GM10266 (cell line): ENCODE results near the gene RASD1.

Experiments
- DNase-seq: peaks from one replicate; pipeline ENCODE4 v3.0.0; 2012; ENCODE audit errors: extremely low spot score
- TF ChIP-seq, protein P1 (sequence below): IDR thresholded peaks from 2 replicates; pipeline ENCODE4 v1.5.1; 2012; ENCODE audit warnings: mild to moderate bottlenecking, low read depth; ENCODE audit not compliant: control insufficient read depth, insufficient read depth; ENCODE audit errors: missing control alignments

Gene RASD1

DNA sequence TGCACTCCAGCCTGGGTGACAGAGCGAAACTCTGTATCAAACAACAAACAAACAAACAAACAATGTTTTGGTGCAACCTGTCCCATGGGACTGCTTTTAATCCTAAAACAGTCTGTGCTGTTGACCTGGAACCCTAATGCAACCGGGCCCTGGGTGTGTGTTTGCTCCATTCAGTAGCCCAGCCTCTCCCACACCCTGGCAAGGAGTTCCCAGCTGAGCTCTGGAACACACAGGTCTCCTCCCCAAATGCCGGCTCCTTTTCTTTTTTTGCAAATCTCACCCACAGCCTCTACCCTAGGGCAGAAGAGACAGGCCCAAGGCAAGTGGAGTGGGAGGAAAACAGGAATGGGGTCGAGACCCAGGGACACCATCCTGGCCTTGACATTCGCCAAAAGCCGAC, 29.8 kb upstream of the RASD1 start:
- TF ChIP-seq, protein P1, sequence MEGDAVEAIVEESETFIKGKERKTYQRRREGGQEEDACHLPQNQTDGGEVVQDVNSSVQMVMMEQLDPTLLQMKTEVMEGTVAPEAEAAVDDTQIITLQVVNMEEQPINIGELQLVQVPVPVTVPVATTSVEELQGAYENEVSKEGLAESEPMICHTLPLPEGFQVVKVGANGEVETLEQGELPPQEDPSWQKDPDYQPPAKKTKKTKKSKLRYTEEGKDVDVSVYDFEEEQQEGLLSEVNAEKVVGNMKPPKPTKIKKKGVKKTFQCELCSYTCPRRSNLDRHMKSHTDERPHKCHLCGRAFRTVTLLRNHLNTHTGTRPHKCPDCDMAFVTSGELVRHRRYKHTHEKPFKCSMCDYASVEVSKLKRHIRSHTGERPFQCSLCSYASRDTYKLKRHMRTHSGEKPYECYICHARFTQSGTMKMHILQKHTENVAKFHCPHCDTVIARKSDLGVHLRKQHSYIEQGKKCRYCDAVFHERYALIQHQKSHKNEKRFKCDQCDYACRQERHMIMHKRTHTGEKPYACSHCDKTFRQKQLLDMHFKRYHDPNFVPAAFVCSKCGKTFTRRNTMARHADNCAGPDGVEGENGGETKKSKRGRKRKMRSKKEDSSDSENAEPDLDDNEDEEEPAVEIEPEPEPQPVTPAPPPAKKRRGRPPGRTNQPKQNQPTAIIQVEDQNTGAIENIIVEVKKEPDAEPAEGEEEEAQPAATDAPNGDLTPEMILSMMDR, result no peak
- DNase-seq, result no peak

DNA sequence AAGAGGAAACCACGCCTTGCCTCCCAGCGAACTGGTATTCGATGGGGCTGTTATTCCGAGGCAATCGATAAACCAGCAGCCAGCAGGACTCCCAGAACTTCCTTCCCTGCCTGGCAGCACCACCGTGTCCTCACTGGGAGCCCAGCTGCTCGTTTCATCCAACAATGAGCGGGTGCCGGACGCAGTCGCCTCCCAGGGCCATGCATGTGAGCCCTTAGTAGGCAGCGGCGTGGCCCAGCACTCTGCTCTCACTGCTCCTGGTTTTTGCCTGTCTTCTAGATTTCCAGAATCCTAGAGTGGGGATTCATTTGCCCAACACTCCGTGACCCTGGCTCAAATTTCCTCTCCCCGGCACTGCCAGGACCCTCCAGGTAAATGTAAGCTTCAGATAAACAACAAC, 29.1 kb upstream of the RASD1 start:
- TF ChIP-seq, protein P1, result no peak
- no peak for DNase-seq

DNA sequence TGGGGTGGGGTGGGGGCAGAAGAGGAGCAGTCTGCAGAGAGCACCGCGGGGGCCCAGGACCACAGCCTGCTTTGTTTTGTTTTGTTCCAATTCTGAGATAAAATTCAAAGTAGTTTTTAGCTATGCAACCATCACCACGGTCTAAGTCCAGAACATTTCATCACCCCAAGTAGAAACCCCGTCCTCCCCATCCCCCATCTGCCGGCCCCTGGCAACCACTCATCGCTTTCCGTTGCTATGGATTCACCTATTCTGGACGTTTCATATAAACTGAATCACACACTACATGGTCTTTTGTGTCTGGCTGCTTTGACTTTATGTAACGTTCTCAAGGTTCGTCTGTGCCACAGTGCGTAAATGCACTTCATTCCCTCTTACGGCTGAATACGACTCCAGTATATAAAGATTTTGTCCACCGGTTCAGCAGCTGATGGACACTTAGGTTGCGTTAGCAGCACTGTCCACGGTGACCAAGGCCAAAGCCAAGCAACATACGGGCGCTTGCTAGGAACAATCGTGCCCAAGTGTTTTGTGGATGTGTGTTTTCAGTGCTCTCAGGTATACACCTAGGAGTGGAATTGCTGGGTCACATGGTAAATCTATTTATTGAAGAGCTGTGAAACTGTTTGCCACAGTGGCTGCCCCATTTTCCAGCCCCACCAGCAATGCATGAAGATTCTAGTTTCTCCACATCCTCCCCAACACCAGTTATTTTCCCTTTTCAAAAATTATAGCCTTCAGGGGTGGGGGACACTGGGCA, 27.7 kb upstream of the RASD1 start:
- TF ChIP-seq, protein P1, result no peak
- DNase-seq, result no peak

DNA sequence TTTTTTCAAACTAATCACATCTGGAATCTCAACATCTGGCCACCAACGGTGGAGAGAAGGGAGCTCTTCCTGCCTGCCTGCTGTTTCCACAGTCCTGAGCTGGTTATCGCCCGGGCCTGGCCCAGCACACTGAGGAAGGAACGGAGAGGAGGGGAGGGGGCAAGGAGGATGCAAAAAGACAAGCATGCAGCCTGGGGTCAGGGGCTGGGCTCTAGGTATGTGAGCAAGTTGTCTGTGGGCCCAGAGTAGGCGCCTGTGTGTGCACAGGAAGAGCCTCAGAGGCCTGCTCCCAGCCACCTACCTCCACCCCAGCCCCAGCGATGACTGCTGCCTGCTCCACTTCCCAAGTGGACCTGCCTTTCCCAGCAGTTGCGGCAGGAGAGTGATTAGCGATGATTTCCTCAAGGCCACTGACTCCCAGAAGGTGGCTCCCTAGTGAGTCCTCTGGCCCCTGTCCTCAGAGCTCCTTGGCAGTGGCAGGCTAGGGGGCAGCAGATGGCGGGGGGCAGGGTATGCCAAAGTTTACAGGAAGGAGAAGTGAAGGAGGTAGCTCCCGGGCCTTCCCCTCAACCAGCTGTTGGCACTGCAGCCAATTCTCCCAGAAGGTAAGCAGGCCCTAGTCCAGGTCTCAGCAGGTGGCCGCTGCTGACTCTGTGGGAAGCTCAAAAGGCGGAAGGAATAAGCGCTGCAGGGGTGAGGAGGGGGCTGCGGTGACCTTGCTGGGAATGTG, 27.0 kb upstream of the RASD1 start:
- no peak for DNase-seq
- TF ChIP-seq, protein P1, result no peak

DNA sequence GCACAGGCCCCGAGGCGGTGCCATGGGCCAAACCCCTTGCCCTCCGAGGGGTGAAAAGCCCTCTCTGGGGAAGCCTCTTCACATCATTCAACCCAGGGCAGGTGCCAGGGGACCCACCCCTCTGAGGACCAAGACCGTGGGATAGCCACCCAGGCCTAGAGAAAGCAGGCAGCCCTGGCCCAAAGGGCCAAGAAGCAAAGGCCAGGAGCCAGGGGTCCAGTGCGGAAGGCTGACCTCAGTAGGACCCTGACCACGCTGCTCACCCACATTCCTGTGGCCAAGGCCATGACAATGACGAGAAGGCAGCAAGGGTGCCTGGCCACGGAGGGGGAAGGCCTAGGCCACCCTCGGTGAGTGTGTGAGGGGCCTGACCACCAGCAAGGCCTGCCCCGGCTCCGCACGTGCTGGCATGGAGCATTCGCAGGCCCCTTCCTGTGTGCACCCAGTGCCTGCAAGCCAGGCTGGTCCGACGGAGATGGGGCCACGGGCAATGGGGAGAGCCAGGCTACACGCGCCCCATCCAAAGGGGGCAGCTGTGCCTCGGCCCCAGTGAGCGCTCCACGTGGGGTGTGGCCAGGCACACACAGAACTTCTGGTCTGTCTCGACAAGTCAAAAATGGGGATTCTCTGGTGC, 24.5 kb upstream of the RASD1 start:
- TF ChIP-seq, protein P1, result no peak

DNA sequence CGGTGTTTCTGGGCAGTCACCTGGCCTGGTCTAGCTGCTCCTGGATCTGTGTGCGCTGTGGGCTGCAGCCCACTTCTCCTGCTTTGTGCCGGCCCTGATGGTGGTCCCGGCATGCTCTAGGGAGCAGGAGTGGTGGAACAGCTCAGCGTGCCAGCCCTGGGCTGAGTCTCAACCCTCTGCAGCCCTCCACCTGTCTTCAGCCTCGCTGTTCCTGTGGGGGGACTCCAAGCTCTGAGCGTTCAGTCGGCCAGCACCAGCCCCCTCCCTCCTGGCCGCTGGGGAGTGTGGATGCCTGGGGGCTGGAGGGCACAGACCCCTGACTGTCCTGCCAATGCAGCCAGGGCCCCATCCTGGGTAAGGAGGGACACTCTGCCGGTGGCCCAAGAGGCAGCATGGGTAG, 23.7 kb upstream of the RASD1 start:
- DNase-seq, result no peak
- TF ChIP-seq, protein P1, result no peak

More for the DNA sequence above, 24.5 kb upstream of the RASD1 start:
- no peak for DNase-seq
